Forelimb muscle (tissue), 1 donor: ENCODE measurements around the gene KLF9. TPM values are rescaled to one million over a fixed set of nuclear protein-coding genes. Genes with fewer than 3 reads are reported as not detected.

Source experiments
- DNase-seq: peaks from one replicate; pipeline ENCODE4 v3.0.0-alpha.2; 2013; ENCODE audit warnings: low read depth
- polyA plus RNA-seq: library from polyadenylated mRNA; unstranded; fragments of 120-200 nt; gene quantifications from one replicate; pipeline ENCODE4 v1.2.1, GENCODE V29; 2013; ENCODE audit not compliant: insufficient read length

KLF9 gene
- polyA plus RNA-seq, 1 donor: 2.0 TPM

DNA sequence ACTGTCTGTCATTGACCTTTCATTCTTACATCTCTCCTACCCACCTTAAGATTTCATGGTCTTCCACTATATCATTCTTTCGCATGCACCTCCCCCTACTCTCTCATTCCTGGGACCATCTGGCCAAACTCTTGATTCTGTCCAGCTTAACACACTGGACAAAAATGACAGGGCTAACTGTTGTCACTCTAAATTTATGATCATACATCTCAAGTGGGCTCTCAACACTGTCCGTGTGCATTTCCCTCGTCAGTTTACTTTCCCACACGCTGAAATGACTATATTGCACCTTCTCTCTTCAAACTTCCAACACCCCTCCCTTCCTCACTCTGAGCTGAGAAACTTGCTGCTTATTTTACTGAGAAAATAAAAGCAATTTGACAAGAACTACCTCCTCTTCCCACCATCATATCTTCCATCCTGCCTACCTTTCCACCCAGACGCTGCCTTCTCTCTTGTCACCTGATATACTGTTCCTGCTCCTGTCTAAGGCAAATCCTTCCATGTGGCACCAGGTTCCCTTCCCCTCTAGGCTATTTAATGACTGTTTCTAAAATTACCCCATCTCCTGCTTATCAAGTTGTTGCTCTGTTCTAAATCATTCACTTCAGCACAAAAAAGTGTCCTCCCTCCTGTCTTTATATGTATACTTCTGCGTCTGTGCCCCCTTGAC is 8.1 kb upstream of the KLF9 start:
- DNase-seq: no peak

DNA sequence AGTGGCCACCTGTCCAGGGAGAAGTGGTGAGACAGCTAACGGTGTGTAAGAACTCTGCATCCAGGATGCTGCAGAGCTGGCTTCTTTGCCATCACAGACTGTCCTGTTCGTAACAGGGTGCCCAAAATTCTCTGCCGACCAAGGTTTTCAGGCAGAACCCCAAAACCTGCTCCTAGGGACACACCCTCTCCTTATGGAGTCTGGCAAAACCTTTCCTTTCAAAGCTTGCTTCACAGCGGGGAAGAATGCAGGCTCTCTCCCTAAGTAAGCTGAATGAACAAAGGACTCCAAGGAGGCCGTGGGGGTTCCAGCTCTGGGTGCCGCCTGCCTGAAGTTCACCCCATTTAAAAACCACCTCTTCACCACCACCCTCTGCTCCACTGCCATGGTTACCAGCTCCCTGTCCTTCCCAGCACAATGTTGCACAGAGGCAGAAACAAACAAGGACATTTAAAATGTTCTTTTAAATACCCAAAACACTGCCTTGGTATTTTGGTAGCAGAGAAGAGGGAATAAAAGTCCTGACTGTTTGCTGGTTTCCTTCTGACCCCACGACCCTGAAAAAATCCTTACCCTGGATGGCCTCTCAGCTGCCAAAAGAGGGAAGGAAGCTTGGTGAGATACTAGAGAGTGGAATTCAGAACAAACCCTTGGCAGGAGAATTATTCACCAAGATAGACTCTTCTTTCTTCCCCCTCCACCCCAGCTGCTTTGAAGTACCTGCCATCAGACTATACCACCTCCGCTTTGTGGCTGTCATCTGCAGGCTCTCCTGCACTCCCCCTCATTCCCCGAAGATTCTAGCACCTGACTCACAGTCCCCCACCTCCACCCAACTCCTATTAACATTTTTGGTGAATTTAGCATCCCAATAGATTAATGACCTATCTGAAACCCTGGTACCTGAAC is 7.1 kb upstream of the KLF9 start:
- DNase-seq: no peak

DNA sequence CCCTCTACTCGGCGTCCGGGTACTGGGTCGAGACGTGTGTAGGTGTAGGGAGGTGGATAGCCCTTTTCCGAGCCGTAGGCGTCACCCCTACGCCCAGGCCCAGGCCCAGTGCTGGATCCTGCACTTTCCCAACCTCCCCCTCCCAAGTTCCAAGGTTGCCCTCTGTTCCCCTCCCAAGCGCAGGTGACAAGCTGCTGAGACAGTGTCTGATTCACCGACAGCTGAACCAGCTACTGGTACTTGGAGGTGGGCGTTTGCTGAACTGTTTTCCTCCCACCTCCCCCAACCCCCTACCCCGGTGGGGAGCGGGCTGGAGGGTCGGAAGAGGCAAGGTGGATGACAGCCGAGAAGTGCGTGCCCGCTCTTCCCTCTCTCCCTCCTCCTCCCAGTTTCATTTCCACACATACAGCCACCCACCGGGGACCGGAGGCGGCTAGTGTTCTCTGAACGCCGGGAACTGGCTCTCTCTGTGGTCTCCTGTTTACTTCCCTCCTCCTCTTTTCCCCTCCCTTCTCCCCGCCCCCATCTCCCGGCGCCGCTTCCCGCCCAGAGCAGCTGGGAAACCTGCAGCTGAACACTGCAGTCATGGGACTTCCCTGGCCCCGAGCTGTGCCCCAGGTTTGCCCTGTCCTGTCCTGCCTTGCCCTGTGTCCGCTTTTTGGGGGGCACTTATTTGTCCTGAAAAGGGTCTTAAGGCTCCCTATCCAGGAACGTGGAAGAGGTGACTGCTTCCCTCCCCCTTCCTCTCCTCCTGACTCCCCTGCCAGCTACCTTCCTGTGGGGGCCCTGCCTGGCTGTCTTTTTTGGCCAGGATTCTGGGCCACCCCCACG is 6.2 kb upstream of the KLF9 start:
- no peak for DNase-seq

DNA sequence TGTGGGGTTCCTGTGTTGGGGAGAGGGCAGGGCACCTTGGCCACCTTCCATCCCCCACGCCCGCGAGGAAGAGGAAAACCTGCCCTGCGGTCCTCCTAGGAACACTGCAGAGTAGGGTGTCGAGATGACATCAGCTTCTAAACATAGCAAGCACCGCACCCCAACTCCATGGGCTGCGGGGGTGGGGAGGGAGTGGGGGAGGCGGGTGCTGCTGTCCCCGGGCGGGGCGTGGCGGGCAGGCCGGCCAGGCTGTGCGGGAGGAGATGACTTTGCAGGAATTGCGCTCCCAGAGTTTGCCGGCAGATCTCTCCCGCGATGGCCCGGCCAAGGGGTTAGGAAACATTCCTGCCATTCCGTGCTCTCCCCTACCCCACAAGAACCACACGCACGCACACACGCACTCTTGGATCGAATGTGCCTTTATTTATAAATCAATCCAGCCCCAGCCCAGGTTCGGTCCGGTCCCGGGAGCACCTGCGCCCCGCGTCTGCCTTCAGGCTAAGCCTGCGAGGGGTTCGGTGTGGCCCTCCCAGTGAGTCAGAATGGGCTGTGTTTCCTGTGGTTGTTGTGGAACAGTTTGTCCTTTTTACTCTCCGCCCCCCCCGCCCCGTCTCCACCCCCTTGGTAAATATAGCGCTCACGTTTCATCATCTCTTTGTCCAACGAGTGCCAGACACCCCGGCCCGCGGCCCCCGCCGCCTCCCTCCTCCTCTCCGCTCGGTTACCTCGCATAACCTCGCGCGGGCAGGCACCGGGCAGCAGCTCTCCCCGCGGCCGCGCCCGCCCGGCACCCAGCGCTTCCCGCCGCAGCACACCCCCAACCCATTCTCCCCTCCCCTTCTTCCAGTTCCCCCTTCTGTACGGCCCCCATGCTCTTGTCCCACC is 5.3 kb upstream of the KLF9 start:
- DNase-seq: no peak

DNA sequence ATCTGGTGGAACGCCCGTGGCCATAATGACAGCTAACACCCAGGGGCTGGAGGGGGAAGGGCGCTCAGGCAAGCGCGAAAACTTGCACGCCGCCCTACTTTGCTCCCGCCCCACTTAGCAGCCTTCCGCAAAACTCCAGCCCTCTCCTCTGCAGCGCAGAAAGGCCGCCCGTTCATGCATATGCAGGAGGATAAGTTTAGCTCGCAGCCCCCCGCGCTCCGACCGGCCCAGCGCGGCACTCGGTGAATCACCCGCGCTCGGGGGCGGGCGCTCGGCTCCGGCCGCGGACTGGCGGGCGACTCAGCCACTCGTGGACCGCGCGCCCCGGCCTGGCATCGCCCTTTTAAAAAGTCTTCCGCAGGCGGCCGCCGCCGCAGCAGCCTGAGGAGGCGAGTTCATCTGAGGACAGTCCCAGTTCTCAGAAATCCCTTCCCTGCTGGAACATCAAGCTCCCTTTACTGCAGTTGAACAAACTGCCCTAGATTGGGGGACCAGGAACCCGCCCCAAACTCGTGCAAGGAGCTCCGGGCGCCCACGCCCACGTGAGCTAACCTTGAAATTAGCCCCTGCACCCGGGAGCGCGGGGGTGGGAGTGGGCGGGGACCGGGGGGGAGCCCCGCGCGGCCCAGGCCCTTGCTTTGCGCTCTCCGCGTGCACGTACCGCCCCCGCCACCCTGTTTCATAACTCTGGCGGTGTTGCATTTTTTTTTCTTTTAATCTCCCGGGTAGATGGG is 4.5 kb upstream of the KLF9 start:
- DNase-seq: peak; percentile 75

DNA sequence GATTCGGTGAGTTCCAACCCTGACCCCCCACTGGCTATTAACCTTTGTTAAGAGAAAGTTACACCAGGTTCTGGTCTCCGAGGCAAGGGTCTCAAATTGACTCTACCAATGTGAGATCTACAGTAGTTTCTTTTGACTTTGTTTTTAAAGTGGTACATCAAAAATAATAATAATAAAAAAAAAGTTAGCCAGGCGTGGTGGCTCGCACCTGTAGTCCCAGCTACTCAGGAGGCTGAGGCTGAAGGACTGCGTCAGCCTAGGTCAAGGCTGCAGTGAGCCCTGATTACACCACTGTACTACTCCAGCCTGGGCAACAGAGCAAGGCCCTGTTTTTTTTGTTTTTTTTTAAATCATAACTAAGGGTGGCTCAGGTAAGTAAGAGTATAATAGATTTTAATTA is 1.0 kb upstream of the KLF9 start:
- no peak for DNase-seq

DNA sequence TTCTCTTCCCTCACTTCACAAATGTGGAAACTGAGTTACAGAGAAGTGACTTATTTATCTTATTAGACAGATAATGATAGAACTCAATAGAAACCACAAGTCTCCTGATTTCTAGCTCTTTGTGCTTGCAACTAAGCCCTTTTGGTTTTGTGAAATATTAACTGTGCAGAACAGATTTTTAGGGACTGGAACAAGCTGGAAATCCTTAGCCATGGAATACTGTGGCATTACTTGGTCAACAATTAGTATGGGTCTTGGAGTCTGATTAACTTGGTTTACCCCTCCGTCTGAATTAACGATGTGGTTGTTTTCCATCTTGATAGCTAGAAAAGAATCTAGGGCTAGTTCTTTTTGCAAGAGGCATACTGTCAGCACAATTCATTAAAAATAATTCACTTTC is 584 bp upstream of the KLF9 start:
- DNase-seq: no peak

DNA sequence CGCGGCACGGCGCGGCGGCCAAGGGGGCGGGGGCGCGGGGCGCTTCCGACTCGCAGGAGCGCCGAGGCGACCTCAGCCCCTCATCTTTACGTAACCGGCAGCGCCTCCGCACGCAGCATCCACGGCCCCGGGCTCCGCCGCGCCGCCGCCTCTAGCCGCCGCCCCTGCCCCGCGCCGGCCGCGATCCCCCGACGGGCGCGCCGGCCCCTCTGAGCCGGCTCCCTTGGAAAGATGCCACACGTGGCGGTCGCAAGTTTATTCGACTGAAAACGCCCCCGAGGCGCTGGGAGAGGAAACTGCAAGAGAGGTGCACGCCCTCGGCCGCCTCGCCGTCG is 1.0 kb downstream of the KLF9 start:
- DNase-seq: no peak

DNA sequence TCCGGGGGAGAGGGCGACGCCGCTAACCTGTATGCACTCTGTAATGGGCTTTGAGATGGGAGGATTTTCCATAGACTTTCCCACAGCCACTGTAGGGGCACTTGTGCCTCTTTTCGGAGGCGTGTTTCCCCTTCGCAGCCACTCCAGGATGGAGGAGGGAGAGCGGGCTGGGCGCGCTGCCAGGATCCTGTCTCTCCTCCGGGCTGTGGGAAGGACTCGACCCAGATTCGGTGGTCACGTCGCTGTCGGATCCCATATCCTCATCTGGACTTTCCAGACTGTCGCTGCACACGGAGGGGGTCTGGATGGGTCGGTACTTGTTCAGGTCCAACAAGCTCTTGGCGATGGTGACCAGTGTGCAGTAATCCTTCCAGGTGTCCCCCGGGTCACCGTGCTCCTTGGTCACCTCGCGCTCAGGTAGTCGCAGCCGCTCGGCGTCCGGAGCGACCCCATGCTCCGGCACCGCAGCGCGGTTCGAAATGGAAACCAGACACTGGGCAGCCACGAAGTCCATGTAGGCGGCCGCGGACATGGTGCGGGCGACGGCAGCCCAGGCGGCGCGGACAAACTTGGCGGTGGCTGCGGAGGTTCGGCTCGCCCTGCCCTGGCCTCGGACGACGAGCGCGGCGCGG is 1.5 kb downstream of the KLF9 start:
- DNase-seq: no peak

DNA sequence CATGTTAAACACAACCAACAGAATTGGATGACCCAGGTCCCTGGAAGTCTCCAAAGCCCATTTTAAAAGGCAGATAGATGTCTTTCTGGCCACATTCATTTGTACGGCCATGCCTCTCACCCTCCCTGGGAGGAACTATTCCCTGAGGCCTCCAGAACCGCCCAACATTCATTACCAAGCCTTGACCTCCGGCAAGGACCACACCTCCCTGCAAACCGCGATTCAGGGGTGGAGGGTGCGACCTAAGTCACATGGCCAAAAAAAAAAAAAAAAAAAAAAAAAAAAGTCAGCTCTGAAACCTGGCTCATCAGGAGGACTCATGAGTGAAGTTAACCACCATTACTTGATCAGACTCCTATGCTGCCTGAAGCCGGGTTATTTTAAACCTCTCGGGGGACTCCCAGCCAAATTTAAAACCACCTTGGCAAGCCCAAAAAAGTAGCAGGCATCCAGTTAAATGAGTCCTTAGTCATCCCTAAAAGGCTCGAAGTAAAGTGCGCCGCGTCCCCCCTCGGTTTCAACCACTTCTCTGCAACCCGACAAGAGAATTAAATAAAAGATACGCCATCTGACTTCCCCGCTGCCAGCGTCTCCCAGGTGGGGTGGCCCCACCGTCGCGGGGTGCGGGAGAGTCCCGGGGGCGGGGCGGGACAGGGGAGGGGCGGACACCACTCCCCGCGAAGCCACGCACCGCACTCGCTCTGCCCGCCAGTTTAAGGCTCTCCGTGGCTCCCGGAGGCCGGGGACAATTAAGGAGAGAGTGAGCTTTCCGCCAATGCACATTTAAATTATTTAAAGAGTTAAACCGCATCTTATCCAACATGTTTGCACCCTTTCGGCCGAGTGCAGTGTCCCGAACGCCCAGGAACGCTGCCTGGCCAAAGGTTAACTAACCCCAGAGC is 2.3 kb downstream of the KLF9 start:
- DNase-seq: no peak

DNA sequence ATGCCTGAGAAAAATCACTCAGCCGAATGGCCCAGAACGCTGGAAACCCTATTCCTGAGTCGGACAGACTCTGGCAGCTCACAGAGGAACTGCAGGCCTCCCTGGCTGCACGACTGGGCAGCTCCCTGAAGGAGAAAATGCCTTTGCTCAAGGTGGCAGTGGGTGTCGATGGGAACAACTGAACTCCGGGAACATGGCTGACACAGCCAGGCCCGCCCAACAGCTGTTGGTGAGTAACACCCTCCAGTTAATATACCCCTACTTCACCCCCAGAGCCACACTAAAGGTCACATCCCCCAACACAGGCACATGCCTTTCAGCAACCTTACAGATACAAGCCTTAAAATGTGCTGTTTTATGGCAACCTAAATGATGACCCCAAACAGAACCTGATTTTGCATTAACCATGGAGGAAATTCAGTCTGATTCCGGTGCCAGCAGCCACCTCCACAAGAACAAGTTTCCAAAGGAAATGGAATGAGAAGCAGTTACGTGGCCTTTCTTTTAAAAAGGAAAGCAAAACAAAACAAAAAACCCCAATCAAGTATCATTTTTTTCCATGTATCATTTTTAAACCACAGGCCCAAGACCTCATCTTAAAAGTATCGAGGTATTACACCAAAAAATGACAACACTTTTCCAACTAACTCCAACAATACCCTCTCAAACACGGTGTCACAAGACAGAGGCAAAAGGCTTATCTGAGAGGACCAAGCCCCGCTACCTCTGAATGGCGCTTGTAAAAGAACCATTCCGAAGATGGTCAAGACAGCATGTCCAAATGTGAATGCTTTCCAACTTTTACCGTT is 3.1 kb downstream of the KLF9 start:
- DNase-seq: no peak

DNA sequence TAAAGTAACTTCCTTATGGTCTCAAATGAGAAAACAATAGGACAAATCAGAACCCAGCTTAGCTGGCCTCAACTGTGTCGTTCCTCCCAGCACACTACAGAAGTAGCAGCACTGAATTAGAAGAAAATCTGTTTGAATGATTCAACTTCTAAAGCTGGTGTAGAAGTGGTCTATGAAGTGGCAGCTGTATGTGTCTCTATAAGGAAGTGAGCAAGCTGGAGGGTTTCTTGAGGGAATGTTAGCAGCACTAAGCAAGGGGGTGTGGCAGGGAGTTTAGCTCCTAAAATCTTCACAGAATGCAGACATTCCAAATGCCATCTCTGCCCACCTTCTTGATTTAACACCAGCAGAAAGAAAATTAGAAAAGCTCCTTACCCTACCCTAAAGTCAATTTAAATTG is 4.1 kb downstream of the KLF9 start:
- DNase-seq: no peak

DNA sequence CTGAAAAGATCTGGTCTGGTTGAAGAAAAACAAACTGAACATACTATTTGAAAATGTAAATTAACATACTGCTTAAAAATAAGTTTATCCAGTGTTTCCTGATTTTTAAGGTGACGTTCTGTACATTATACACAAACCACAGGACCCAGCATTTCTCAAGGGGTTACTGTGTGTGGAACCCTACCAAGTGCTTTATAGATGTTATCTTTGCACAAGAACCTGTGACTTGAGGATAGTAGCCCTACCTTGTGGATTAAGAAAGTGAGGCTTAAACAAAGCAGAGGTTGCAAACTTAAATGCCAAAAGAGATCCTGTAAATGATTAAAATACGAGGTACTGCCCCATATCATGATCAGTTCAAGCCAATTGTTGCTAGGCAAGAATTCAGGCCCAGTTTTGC is 4.7 kb downstream of the KLF9 start:
- no peak for DNase-seq

DNA sequence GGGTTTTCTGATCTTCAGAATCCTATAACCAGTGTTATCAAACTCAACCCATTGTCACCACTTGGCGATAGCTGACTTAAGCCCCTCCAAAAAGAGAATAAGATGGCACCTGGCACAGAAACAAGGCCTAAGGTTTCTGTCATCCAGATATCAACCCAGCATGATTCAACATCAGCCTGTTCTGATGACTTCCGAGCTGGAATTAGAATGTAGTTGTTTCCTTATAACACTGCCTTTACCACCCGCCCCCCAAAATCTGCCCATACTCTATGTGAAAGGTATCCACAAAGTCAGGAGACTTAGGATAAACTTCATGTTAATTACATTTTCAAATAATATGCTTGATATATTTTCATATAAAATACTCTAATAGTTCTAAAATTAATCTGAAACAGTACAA is 5.2 kb downstream of the KLF9 start:
- DNase-seq: no peak

DNA sequence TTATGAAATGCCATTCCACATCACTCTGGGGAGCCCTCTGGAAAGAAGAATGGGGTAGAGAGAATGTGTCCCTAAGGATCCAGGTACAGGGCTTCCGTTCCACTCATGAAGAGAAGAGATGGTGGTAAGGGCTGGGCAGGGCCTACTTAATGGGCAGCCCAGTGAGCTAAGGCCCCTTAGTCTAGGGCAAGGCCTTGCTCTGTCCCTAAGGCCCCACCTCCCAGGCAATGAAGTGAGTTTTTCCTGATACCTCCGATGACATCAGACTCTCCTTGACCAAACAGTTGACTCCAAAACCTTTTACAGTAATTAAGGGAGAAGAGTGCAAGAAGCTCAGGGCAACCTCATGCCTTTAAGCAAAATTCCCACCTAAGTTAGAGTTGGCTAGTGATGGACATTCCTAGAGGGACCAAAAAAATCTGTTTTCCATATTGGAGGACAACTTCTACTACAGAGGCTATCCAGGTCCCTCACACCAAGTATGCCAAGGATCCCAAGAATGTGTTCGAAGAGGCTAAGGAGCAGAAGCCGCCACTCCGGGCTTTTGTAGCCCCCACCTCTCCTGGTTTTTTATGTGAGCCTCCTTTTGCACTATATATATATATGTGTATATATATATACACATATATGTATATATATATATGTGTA is 5.9 kb downstream of the KLF9 start:
- no peak for DNase-seq

DNA sequence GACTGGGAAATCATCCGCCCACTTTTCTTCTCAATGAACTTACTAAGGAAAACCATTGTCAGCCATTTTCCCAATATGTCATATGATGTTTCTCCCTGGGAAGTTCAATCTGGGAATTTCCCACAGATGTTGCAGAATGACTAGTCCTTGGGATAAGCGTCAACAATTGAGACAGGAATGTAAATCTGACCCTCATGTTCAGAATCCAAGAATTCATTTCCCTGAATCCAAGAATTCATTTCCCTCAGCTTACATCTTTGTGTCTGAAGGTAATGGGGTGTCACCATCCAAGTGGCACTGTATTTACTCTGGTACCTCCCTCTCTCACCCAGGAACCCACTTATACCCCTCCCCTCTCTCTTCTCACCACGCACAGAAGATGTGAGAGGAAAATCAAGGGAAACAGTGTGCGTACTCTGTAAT is 7.4 kb downstream of the KLF9 start:
- DNase-seq: no peak

DNA sequence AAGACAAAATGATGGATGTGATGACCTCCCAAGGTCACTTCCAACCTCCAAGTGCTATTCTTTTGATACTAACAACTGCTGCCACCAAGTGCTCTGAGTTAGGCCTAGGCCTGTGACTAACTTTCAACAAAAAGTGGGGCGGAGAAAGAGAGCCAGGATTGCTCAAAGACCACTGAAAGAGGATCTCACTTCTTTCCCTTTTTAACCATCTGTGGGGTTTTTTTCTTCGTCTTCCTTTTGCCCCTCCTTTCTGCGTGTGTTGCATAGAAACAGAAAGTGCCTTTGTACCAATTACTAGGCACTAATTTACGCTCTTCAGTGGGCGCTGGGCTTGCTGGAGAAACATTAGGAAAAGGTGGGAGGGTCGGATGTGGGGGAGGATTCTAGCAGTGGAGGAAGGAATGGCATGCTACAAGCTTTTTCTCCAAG is 8.0 kb downstream of the KLF9 start:
- DNase-seq: no peak
